HCEC 1CT (cell line): ENCODE measurements around the gene SAMD5.
"Not testable (repeated sequence)": the region's sequence is repeated elsewhere in the genome, so short reads cannot be mapped to it uniquely, and the experiment has no call there.

Experiments
- DNase-seq: peaks from one replicate; pipeline ENCODE4 v3.0.0-alpha.2; 2017

SAMD5 gene

DNA sequence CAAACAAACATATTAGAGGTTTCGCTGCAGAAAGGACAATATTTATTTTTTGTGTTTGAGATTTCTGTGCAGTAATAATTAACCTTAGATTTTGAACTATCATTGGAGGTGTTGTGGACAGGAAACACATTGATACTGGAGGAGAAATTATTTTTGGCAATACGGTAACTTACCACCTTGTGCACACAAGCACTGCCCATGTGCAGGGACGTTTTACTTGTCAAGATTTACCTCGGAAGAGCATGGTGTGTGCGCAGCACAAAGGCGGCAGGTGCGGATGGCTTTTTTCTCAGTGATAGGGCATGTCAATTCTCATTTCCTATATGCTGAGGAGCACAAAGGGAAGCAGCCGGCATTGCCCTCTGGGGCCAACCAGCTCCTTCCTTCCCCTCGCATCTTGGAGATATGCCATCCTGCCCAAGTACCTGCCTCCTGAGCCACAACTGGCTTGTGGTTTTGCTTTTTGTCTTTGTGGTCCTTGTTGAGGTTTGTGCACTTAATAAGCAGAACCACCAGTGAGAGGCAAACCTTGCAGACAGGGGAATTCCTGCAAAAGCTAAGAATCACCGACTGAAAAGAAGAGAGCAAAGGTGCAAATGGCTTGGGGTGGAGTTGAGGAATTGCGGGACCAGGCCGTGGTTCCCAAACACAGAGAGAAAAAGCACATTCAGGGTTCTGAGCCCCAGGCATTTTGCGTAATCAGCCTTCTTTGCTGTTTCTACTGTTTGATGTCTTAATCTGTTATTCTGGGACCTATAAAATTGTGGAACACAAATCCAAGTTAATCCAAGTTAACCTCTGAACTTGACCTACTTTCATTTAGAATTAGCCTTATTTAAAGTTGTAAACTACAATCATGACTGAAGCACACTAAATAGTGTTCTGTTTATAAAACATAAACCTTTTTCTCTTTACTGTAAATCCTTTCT is 21.9 kb downstream of the SAMD5 start:
- no peak for DNase-seq

DNA sequence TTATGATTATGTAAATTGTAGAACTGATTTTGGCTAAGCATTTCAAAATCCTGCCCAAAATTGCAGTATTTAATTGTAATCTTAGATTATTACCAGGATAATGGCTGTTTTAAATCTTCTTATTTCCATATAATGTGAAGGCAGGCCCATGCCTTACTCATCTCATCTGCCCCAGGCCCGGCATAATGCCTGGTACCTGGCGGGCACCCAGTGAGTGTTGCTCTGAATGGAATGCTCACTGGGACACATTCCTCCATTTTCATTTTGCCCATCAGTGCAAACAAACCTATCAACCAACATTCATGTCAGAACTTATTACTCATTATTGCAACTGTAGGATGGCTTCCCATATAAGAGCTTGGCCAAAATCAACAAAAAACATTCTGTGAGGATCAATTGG is 22.8 kb downstream of the SAMD5 start:
- no peak for DNase-seq

DNA sequence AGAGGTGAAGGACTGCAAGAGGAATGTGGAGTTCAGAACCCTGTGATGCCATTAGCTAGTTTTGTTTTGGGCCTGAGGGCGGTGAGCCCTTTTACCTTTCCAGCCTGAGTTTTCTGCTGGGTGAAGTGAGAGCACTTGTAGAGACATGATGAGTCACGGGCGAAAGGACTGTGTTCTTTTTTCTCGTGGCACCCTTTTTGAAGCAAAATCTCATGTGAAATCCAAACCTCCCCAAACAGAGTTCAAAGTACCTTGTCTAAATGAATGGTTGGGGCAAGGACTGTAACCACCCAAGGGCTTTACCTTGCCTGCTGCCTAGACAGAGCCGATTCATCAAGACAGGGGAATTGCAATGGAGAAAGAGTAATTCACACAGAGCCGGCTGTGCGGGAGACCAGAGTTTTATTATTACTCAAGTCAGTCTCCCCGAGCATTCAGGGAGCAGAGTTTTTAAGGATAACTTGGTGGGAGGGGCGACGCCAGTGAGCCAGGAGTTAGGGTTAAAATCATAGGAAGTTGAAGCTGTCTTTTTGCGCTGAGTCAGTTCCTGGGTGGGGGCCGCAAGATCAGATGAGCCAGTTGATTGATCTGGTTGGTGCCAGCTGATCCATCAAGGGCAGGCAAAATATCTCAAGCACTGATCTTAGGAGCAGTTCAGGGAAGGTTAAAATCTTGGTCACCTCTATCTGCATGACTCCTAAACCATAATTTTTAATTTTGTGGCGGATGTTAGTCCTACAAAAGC is 25.8 kb downstream of the SAMD5 start:
- no peak for DNase-seq

DNA sequence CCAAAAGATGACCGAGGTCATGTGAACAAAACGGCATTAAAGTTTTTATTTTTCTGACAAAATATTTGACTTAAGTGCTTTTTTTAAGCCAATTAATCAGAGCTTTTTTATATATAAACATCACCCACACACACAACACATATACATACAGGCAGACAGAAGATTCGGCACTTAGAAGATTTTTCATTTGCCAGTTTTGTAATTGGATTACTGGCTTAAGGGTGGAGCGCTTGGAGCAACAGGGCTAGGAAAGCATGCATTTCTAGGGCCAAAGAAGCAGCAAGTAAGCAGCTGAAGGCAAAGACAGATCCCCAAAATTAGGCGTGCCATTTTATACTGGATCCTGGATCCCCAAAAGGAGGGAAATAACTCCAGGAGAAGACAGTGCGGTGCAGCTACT is 30.3 kb downstream of the SAMD5 start:
- no peak for DNase-seq

DNA sequence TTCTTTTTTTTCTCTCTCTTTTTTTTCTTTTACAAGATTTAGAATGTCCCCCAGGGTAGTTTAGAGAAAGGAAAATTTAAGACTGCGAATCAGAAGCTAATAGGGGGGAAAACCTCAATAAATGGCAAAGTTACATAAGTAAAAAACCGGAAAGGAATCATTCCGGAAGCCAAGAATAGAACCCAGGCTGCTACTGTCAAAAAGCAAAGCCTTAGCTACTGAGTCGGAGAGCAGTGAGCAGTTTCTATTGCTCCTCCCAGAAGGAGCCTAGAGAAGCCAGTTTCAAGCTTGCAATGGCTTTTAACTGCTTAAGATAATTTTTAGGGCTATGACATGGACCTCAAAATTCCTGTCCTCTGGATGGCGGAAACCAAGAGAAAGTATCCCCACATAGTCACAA is 31.6 kb downstream of the SAMD5 start:
- no peak for DNase-seq

DNA sequence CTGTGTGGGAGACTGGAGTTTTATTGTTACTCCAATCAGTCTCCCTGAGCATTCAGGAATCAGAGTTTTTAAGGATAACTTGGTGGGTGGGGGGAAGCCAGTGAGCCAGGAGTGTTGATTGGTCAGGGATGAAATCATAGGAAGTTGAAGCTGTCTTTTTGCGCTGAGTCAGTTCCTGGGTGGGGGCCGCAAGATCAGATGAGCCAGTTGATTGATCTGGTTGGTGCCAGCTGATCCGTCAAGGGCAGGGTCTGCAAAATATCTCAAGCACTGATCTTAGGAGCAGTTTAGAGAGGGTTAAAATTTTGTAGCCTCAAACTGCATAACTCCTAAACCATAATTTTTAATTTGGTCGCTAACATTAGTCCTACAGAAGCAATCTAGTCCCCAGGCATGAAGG is 33.9 kb downstream of the SAMD5 start:
- DNase-seq = not testable (repeated sequence)

DNA sequence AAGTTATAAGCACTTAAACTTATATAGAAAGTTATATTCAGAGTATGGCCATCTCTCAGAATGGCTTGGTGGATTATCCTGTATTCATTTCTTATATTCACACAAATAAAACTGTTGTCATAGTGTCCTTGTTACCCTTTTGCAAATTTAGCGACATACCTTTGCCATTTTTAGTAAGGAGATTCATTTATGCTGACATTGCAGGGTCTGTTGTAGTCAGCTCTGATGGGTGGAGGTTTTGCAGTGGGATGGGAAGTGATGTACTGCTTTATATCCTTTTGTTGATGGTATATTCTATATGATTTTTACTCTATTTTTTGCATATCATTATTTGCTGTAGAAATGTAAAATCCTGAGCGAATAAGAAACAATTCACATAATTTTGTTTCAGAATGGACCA is 35.9 kb downstream of the SAMD5 start:
- DNase-seq = no peak

DNA sequence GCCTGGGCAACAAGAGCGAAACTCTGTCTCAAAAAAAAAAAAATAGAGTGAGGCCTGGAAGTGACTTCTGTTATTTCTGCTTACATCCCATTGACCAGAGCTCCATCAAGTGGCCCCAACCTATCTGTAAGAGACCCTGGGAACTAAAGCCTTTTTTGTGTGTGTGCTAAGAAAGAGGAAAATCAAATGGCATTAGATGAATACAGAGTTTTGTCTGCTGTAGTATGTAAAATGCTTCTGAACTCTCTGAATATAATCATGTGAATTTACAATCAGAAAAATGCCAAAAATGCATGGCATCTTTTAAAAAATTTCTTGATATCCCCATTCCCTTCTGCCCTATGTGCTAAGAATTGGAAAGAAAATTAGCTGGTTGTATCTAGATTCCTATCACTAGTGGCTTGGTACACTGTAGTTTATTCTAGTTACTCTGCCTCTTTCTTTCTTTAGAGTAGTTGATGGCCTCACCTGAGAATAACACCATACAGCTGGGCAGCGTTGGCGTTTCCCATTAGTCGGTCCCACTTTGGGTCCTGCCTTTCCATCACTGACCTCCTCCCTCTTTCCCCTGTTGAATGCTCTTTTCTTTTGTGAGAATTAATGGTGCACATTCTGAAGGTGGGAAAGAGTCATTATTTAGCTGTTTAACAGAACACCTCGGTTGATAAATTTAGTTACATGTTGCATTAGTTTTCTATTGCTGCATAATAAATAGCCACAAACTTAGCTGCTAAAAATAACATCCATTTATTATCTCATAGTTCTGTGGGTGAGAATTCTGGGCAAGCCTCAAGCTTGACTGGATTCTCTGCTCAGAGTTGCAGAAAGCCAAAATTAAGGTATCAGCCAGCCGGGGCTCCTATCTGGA is 38.2 kb downstream of the SAMD5 start:
- DNase-seq = no peak

DNA sequence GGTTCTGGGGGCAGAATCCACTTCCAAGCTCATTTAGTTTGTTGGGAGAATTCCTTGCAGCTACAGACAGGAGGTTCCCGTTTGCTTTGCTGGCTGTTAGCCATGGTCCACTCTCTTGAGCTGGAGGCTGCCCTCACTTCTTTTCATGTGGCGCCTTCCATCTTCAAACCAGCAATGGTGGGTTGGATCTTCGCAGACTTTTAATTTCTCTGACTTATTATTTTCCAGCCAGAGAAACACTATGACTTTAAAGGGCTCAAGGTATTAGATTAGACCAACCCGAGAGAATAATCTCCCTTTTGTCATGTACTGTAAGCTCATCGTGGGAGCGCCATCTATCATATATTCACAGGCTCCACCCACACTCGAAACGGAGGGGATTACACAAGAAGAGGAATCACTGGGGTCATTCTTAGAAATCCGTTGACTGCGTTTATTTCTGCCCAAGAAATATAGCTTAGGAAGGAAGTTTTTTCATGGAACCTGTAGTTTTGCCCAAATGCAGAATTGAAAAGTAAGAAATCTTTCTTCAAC is 38.9 kb downstream of the SAMD5 start:
- DNase-seq = no peak

DNA sequence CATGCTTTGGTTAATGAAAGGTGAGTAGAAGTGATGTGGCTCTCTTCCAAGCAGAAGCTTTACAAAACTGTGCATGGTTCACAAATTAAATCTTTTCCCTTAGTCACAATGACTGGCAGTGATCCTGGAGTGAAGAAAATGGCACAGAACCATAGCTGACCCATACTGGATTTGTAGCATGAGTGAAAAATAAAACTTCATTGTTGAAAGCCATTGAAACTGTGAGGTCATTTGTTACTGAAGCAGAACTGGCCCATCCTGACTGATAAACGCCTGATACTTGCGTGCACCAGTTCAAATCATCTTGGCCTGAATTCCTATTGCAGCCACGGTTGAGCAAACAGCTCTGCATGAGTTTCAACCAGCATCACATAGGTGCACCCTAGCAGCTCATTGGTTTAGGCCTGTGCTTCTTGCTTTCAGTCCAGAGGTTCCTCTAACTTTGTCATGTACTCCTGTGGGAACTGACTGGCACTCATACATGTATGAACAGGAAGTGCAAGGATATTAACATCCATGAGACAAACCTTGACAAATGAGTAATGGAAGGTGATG is 40.5 kb downstream of the SAMD5 start:
- DNase-seq = no peak

DNA sequence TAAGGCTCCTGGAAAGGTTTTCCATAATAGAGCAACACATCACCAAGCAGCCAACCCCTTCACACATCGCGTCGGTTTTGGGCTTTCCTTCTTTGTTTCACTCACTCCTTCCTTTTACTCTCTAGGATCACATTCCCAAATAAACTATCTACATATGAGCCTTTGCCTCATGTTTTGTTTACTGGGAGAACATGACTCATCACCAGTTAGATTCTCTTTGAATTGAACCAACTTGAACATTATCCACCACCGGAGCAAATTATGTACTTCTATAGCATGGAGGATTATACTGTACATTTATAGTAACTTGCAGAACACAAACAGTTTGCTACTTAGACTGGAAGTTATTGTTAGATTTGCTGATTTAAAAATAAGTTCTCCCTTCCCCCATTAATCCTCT is 41.0 kb downstream of the SAMD5 start:
- DNase-seq = no peak

DNA sequence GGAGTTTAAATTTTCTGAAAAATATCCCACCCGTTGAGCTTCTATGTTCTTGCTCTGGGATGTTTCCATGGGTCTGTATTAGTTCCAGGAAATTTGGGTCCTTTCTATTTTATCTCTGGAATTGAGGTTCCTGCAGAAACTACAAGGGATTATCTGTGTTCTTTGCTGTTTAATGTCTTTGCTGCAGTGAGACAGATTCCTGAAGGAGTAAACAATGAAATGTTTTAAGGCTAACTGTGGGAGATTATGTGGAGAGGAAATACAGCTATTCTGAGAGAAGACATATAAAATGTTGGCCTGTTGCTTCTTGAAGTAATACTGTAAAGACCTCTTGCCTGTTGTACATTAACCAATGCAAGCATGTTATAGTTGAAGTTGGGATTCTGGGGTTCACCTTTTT is 43.5 kb downstream of the SAMD5 start:
- no peak for DNase-seq

DNA sequence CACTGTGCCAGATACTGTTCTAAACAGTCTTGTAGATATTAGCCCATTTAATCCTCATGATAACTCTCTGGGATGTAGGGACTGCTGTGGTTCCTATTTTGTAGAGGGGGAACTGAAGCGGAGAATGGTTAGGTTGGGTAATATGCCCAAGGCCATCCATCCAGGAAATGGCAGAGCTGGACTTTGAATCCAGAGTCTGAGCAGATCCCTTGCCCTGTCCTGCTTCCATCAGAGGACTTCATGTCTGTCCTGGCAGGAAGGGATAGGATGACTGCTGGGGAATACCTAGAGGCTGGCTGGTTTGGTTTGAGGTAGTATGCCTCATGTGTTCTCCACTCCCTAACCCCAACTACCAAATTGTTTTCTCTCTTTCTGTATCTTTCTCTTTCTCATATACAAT is 44.6 kb downstream of the SAMD5 start:
- DNase-seq = no peak

DNA sequence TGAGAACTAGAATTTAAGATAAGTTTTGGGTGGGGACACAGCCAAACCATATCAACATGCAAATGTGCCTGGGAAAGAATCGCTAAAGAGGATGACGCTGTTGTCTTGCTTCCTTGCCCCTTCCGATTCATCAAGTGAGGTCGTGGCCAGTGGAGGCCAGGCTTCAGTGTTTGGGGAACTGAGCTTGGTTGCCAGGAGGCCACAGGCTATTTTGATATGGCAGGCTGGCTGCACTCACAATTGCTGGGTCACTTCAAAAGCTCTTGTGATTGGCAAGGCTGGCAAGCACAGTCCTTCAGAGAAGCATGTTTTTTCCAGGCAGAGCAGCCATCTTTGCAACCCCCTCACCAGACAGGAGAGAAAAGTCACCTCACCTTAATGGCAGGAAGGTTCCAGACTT is 45.8 kb downstream of the SAMD5 start:
- no peak for DNase-seq

DNA sequence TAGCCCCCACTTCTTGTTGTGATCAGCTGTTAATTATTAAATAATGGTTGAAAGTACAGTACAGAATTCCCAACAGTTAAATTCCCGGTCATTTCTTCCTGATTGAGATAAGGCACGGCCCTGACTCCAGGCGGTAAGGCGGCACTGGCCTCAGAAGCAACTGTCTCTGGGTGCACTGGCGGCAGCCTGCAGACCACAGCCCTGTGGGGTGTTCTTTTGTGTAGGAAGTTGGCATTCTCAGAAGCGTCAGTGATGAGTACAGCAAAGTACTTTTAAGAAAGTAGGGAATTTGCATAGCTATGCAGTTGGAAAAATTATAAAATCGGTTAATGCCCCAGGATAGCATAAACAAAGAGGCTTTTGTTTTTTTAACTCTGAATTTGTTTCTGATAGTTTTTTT is 50.5 kb downstream of the SAMD5 start:
- no peak for DNase-seq

DNA sequence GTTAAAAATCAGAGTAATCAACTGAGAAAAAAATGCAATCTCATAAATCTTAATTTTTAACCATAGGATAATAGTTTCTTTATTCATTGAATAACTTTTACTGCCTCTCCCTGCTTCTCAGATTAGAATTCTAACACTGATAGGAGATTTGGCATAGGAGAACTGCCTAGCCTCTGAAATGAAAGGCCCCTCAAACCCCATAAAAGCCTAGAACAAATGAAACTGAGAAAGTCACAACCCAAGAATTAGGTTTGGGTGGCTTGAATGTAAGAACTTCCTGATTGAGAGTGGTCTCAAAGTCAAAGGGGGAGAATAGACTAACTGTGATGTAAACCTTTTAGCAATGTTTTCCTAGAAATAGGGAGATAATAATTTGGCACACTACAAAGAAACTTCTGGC is 52.2 kb downstream of the SAMD5 start:
- DNase-seq = no peak

DNA sequence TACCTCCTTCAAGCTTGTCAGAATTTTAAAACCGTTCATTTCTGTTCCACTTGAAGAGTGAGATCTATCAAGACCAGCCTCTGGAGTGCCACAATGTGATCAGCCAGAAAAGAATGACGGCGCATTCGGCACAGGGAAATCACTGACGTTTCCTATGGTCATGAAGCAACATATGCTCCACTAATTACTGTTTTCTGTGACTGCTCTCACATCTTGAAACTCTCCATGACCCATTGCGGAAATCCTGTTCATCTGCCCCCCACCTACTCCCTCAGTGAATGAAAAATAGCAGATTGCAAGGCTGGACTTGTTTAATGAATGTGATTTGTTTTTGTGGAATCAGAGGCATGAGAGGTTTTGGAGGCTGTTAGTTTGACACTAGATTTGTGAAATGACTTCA is 53.2 kb downstream of the SAMD5 start:
- no peak for DNase-seq

DNA sequence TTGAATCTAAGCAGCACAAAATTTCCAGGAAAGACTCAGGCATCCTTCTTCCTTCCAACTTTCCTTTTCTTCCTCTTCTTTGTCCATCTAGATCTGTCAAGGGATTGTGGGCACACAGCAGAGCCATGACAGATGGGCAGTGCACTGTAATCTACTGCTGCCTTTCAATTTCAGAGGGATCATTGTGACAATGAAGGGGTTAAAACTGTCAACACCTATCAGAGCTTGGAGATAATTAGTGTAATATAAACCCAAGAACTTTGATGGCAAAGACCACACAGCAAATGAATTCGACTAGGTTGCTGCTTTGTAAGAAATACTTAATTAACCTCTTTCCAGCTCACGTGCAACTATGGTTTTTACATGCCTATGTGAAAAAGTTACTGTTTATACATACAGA is 55.0 kb downstream of the SAMD5 start:
- DNase-seq = no peak

DNA sequence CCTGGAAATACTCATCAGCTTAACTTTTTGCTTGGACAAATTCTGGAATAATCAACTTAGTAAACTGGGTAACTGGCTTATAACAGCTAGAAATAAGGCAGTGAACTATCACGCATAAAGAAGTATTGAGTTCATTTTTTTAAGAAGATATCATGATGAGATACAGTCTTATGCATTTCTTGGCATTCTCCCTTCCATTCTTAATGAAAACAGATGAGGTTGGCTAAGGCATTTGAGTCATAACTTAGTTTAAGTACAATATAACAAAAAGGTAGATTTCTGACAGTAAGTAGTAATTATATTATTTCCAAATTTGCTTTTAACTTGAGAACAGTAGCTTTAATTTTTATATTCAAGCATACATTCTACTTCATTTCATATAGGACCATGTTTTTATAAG is 56.1 kb downstream of the SAMD5 start:
- DNase-seq = no peak

DNA sequence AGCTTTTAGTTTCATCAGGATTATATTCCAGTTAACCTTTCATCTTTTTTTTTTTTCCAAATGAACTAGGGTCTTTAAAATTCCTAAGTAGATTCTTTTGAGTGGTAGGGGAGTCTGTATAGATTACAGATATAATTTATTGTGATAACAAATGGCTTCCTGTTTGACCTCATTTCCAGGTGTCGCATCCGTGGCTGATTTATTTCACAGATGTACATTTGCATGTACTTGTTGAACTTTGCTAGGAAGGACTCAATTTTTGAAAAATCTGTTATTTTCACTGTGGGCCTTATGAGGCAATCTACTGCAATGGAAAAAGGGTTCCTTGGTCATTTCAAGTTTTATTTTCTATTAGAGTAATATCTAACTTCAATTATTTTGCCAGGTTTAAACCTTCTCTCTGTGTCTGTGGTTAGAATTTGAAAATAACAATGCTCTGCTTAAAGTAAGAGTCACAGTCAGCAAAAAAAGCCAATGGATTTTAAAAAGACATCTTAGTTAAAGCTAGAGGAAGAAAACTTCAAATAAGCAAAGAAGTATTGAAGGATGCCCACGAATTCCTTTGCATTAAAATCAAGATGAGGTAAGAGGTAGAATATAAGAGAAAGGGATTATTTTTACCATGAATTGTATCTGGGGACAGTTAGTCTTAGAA is 57.9 kb downstream of the SAMD5 start:
- DNase-seq = no peak

DNA sequence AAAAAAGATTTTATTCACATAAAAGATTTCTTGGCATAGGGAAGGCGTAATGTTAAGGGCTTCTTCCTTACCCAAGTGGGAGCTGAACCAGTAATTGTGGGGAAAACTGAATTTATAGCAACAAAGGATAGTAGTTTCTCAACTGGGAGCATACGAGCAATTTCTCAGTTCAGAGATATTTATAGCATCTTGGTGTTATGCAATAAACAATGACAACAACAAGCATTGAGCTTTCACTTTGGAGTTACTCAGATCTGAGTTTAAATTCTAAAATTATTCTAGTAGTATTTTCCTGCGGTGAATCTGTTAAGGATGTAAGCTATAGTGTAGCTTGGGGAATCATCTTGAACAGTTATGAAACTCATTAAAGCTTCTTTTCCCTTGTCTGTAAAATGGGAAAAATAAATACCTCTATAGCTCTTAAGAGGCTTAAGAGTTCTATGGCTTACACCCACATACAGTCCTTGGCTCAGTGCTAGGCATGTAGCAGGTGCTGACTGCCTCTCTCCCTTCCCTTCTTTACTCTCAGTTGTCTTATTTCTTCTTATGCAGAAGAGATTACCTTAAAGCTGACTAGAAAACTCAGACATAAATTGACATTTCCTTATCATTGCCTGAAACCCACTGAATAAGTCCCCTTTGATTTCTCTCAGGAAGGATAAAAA is 58.8 kb downstream of the SAMD5 start:
- no peak for DNase-seq

DNA sequence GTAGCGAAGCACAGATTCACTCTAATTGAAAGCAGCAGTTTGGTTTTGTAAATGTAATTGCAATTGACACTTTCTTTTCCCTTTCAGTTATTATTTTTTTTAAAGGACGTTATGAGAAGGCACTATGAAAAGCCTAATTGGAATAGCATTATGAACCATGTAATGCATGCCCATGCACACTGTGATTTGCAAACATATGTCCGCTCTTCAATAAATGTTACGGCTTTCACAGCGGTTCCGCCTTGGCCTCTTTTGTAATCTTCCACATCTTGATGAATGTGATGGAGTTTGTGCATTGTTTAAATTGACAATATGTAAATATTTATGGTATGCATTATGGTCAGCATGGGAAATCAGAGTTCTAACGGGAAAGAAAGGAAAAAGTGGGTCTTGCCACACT is 61.3 kb downstream of the SAMD5 start:
- no peak for DNase-seq
